GDM1 (cell line): ENCODE results near the gene TEX54.

ENCODE experiments used
- DNase-seq: peaks from one replicate; lab custom pipeline; 2025; lab: John Stamatoyannopoulos, UW

Gene TEX54

GRCh38 chr11:62787005-62787759, 45.5 kb downstream of the TEX54 start, which contains the start of gene TMEM179B:
TMEM179B (plus strand) TSS chr11:62787402; CDS start chr11:62787432, 30 bp downstream.
- peak; percentile 94 for DNase-seq

GRCh38 chr11:62786318-62787004, 46.2 kb downstream of the TEX54 start:
- DNase-seq, result peak; percentile 70

- no peak for DNase-seq
Observed at GRCh38 chr11:62782753-62783152, 49.9 kb downstream of the TEX54 start.
